Activated CD8-positive, alpha-beta memory T cell treated with anti-CD3 and anti-CD28 coated beads, Interleukin-2, amount 50 U/mL, for 4 hours (primary cell): ENCODE results near the gene DCAF10.
"Not testable (repeated sequence)": the region's sequence is repeated elsewhere in the genome, so short reads cannot be mapped to it uniquely, and the experiment has no call there.

Experiments used
- DNase-seq: peaks from one replicate; pipeline ENCODE4 v3.0.0-alpha.2; 2020

Gene DCAF10, protein sequence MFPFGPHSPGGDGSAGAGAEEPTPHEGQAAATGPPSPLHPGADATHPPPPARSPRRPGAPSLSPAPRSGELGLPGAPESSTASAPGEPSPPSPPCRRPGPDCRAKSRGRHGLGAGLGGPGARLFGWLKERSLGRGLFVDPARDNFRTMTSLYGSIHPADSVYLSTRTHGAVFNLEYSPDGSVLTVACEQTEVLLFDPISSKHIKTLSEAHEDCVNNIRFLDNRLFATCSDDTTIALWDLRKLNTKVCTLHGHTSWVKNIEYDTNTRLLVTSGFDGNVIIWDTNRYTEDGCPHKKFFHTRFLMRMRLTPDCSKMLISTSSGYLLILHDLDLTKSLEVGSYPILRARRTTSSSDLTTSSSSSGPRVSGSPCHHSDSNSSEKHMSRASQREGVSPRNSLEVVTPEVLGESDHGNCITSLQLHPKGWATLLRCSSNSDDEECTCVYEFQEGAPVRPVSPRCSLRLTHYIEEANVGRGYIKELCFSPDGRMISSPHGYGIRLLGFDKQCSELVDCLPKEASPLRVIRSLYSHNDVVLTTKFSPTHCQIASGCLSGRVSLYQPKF

DNA sequence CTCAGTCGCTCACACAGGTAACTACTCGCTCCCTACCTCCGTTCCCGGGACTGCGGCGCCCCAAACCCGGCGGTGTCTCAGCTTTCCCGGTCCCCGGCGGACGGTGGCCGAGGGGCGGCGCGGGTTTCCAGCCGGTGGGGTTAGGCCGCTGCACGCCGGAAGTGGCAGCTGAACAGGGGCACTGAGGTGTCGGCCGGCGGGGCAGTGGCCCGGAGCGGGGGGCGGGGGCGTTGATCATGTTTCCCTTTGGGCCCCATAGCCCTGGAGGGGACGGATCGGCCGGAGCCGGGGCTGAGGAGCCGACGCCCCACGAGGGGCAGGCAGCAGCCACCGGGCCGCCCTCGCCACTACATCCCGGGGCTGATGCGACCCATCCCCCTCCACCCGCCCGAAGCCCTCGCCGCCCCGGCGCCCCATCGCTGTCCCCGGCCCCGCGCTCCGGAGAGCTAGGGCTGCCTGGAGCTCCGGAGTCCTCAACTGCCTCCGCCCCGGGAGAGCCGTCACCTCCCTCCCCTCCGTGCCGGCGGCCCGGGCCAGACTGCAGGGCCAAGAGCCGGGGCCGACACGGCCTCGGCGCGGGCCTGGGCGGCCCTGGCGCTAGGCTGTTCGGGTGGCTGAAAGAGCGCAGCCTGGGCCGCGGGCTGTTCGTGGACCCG is at the start of gene DCAF10:
TSS of gene DCAF10 (plus strand) at position 167 of the 656 bp plus-strand sequence. CDS start at position 237, 70 bp downstream.
- peak; percentile 88 for DNase-seq

DNA sequence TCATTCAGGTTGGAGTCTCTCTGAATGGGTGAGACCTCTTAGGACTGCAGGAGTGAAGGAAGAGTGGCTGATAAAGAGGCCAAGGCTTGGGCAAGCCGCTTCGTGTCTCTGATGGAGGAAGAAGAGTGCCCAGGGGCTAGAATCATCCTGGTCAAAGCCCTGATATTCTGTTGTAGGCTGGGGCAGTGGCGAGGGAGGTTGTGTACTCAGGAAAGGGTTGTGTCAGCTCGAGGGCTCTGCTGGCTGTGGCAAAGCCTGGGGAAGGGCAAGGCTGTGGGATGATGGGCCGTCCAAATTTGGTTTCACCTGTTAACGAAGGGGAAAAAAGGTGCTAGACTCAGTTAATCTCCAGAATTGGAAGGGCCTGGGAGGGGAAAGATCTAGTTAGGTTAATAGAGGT is 49.4 kb upstream of the DCAF10 start:
- no peak for DNase-seq

DNA sequence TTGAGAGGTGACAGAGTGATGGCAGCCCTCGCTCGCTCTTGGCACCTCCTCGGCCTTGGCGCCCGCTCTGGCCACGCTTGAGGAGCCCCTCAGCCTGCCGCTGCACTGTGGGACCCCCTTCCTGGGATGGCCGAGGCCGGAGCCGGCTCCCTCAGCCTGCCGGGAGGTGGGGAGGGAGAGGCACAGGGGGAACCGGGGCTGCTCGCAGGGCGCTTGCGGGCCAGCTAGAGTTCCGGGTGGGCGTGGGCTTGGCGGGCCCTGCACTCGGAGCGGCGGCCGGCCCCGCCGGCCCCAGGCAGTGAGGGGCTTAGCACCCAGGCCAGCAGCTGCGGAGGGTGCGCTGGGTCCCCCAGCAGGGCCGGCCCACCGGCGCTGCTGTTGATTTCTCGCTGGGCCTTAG is 48.9 kb upstream of the DCAF10 start:
- DNase-seq: not testable (repeated sequence)

DNA sequence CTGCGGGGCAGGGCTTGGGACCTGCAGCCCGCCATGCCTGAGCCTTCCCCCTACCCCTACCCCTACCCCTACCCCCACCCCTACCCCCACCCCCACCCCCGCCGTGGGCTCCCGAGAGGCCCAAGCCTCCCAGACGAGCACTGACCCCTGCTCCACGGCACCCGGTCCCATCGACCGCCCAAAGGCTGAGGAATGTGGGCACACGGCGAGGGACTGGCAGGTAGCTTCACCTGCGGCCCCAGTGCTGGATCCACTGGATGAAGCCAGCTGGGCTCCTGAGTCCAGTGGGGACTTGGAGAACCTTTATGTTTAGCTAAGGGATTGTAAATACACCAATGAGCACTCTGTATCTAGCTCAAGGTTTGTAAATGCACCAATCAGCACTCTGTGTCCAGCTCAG is 48.5 kb upstream of the DCAF10 start:
- not testable (repeated sequence) for DNase-seq

DNA sequence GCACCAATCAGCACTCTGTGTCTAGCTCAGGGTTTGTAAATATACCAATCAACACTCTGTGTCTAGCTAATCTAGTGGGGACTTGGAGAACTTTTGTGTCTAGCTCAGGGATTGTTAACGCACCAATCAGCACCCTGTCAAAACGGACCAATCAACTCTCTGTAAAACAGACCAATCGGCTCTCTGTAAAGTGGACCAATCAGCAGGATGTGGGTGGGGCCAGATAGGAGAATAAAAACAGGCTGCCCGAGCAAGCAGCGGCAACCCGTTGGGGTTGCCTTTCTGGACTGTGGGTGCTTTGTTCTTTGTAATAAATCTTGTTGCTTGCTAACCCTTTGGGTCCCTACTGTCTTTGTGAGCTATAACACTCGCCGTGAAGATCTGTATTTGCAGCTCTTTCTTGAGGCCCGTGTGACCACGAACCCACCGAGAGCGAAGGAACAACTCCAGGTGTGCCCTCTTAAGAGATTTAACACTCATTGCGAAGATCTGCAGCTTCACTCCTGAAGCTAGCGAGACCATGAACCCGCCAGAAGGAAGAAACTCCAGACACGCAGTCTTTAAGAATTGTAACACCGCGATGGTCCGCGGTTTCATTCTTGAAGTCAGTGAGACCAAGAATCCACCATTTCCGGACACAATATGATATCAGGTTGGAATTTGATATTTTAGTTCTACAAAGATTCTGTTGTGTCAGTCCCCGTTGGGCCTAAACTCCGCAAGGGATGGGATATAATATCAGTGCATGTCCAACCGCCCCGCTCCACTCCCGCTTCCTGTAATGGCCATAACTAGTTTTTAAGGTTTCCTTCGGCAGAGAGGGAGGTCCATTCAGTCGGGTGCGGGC is 47.7 kb upstream of the DCAF10 start:
- DNase-seq: no peak

DNA sequence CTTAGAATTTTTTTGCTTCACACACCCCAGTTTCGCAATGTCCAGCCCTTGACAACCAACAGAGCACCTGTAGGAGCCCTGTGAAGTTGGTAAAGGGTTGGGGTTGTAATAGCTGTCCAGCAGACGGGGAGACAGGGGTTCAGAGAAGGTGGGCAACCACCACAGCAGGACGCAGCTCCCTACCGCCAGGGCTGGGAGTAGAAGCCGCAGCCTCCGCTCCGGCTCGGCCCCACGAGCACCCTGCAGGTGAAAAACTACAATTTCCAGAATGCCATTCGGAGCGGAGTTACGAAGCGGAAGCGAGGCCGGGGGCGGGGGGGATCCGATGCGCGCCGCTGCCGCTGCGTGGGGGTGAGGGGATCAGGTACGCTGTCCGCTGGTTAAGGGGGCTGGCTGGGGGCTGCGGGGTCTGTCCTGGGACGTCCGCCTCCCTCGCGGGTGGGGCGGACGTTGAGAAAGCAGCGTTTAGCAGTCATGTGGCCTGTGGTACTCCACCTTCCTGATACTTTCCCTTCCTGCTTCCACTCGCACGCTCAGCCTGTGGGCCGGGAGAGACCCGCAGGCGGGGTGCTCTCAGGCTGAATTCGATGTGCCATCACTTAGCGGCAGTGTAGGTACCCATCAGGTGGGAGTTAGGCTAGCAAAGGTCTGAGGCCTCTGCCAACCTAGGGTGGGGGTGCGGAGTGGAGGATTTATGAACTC is 47.0 kb upstream of the DCAF10 start, which contains the start of gene TRMT10B:
TSS of gene TRMT10B (plus strand) at position 317 of the 702 bp plus-strand sequence. CDS start 8,127 bp downstream, outside the sequence.
- DNase-seq: peak; percentile 77

DNA sequence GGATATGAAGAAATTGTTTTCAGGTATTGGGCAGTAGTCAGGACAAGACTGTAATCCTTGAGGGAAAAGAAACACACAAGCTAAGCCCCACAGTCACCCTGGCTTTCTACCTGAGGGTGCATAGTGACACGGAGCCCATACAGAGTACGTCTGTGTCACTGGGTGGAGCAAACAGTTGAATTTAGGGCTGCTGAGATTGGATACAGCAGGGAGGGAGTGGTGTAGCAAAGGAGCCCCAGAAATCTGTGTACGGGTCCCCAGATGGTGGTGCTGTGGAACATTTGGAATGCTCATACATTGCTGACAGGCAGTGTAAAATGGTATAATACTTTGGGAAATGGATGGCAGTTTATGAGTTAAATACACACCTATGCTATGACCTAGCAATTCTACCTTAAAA is 41.9 kb upstream of the DCAF10 start:
- no peak for DNase-seq

DNA sequence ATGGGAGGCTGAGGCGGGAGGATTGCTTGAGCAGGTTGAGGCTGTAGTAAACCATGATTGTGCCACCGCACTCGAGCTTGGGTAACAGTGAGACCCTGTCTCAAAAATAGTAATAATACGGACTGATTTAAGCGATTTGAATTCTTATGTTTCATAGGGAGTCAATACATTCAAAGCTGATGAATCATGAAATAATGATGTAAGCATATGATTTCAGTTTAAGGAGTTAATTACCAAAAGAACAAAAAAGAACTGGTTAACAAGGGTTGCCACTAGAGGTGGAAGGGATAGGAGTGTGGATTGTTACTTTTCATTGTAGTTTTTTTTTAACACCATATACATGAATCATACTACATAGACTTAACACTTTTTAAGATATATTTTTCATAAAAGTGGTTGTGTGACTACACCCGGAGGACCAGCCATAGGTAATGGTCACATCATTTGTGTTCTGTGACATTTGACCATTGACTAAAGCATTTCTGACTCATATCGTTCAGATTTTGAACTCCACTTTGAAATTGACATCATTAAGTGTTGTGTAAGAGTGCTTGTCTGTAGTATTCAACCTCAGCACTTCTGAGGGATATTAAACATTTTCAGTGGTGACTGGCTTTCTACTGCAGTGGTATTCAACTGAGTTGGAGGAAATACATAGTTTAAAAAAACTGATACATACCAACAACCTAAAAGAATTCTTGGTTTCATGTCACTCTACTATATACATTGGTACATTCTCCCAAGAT is 40.0 kb upstream of the DCAF10 start:
- DNase-seq: no peak

DNA sequence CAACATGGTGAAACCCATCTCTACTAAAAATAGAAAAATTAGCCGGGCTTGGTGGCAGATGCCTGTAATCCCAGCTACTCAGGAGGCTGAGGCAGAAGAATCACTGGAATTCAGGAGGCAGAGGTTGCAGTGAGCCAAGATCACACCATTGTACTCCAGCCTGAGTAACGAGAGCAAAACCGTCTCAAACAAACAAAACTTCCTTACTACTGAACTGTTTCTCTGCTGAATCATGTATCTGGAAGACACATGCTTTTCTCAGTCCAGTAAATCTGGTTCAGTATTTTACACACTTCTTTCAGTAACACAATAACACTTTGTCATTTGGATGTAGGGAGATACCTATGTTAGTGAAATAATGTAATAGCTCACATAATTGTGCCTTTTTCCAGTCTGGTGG is 39.1 kb upstream of the DCAF10 start:
- DNase-seq: no peak

DNA sequence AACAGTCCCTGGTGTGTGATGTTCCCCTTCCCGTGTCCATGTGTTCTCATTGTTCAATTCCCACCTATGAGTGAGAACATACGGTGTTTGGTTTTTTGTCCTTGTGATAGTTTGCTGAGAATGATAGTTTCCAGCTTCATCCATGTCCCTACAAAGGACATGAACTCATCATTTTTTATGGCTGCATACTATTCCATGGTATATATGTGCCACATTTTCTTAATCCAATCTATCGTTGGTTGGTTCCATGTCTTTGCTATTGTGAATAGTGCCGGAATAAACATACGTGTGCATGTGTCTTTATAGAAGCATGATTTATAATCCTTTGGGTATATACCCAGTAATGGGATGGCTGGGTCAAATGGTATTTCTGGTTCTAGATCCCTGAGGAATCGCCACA is 35.3 kb upstream of the DCAF10 start:
- not testable (repeated sequence) for DNase-seq

DNA sequence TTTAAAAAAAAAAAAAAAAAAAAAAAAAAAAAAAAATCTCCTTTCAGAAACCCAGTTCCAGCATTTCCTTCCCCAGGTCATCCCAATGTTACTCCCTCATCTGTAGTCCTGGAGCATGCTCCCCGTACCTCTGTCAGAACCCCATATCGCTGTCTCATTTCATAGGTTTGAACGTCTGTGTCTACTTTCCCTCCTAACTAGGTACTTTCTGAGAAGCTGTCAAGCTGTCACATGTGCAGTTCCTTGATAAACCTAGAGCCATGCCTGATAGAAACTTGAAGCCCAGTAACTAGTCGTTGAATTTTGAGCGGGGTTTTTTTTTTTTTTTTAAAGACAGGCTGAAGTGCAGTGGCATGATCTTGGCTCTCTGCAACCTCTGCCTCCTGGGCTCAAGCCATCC is 31.3 kb upstream of the DCAF10 start:
- DNase-seq: no peak

DNA sequence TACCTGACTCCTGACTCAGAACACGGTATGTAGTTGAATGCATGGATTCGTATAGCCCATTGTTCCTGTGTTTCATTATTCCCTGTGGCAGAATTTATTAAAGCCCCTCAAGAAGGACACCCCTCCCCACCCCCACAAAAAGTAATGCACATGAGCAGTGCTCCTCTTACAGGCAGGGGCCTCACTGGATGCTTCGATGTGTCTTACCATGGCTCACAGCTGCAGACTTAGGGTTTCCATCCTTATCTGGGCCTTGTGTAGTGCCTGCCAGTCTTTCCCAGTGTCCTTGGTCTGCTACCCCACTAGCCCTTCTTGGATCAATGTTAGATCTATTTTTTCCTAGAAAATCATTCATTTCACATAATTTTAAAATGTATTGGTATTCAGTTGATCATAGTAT is 30.6 kb upstream of the DCAF10 start:
- no peak for DNase-seq

DNA sequence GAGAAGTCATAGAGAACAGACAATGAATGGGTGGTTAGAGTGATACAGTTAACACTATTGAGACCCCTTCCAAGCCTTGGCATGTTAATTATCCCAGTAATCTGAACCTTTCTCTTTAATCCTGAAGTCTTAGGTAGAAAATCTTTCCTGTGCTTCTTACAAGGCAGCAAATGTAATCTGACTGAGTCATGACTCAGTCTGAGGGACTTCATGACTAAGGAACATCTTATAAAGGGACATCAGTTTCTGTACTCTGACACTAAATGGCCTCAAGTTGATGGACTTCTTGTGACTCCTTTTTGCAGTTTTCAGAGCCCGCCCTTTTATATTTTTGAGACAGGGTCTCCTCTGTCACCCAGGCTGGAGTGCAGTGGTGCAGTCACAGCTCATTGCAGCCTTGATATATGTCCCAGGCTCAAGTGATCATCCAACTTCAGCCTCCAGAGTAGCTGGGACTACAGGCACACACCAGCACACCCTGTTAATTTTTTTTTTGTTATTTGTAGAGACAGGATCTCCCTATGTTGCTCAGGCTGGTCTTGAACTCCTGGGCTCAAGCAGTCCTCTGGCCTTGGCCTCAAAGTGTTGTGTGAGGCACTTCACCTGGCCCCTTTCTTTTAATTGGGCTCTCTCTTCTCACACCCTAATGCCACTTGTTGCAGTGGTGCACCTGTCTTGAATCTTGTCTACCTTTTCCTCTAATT is 25.2 kb upstream of the DCAF10 start:
- DNase-seq: no peak

DNA sequence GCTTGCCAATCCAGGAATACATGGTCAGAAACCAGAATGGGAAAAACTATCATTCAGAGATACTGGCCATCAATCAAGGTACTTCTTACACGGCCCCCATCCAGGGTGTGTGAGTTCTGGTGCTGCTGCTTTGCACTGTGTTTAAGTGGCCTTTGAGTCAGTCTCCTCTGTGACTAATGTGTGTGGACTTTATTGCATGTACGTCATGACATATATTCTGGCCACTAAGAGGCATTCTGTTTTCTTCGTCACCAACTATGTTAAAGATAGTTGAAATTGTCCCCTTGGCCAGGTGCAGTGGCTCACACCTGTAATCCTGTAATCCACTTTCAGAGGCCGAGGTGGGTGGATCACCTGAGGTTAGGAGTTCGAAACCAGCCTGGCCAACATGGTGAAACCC is 24.3 kb upstream of the DCAF10 start:
- no peak for DNase-seq

DNA sequence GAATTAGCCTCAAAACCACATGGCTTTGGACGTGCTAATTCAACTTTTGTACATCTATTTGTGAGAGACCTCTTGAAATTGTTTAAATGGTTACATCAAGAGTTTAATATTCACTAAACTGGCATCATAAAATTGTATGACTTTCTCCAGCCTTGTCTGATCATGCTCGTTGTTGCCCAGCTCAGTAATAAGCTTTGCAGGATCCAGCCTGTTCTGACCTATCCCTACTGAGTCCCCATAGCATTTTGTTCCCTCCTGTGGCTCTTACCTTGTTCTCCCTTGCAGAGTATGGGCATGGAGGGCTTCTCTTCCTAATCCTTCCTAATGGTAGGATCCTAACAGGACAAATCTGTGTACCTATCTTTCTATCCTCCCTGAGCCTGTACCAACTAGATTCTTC is 22.1 kb upstream of the DCAF10 start:
- no peak for DNase-seq

DNA sequence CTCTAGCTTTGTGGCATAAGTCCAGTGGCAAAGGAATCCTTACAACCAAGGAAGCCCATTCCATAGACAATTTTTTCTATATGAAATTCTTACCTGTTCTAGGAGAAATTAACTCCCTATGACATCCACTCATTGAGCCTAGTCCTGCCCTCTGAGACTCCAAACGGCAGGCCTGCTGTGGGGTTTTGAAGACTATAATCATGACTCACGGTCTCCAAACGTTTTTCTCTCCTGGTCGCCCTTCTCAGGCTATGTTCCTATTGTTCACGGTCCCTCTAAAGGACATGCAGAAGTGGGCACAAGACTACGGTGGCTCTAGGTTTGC is 16.3 kb upstream of the DCAF10 start:
- DNase-seq: no peak

DNA sequence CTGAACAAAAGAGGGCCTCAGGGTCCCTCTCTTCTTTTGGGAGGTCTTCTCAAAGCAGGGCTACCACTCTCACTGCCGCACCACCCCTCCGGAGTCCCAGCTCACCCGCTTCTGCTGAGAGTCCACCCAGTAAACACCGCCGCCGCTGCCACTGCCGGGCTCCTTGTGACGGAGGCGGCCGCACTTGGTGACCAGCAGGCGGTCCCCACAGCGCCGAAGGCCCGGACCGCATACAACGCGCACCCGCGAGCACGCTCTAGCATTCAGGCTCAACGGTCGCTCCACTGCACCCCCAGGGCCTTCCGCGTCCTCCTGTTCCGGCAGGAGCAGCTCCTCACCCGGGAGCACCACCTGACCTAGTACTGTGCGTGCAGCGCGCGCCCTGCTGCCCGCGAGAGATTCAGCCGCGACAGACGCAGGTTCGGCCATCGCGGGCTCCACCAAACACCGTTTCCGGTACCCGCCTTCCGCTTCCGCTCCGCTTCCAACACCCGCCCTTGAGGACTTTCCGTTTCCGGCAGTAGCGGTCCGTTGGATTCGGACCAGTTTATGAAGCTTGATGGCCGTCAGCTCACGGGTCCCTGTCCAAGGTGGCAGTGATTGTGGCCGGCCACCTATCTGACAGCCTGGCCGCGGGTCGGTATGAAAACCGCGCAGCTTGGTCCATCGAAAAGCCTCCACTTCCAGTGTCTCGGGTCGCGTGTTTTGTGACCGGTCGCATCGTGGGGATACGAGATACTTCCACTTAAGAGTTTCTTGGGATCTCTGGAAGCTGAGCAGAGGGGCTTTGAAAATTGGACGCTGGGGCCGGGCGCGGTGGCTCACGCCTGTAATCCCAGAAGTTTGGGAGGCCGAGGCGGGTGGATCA is 15.7 kb upstream of the DCAF10 start, which contains the start of gene EXOSC3:
TSS of gene EXOSC3 (minus strand) at position 449 of the 868 bp plus-strand sequence. CDS start at position 429, 20 bp downstream.
- DNase-seq: peak; percentile 82

DNA sequence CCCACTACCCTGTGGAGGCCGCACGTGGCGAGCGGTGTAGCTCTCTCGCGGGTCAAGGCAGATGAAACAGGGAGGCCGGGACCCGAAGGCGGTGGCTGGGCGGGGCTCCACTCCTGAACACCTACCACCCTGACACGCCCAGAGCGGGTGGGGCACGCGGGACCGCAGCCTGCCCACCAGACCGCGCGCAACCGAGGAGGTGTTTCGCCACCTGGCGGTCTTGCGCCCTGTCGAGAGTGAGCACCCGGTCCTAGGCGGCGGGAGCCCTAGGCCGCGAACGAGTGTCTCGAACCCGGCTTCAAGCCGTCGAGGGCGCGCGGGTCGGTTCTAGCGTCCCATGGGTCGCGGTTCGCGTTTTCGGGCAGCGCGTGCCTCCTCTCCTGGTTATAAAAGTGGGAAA is 13.5 kb upstream of the DCAF10 start:
- DNase-seq: no peak

DNA sequence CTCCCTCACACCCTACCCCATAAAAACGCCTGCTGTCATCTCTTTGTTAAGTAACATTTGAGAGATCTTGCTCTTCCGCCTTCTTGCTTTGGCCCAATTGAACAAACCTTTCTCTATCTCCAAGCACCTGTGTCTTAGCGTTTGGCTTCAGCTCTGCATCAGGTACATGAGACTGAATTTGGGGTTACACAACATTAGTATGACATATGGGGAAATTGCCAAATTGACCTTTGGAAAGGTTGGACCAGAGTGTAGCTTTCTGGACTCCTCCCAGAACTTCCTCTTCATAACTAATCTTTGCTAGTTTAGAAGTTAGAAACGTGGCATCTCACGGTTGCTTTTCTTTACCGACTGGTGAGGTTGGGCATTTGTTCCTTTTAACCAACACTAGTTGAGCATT is 12.3 kb upstream of the DCAF10 start:
- no peak for DNase-seq

DNA sequence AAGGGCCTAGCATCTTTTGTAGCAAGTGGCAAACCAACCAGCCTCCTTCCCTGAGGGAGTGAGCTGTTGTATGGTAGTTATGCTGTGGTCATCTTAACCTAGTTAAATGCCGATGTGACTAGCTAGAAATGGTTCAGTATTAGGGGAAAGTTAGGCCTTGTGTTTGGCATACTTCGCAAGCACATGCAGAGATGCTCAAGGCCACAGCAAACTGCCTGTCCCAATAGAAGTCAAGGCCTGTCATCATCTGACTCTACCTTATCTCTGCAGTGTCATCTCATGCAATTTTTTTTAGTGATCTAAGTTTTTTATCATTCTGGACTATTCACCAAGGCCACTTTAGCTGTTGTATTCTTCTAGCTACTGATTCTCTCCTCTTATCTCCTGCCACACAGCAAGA is 10.5 kb upstream of the DCAF10 start:
- no peak for DNase-seq
